NK-92 (cell line): ENCODE data around the gene TSPAN5.

Experiments used
- DNase-seq: peaks from one replicate; lab custom pipeline; 2025; ENCODE audit not compliant: unreplicated experiment; lab: John Stamatoyannopoulos, UW

TSPAN5 gene

GRCh38 chr4:98522062-98522461, 136.3 kb downstream of the TSPAN5 start:
- no peak for DNase-seq

GRCh38 chr4:98521486-98521885, 136.9 kb downstream of the TSPAN5 start:
- no peak for DNase-seq

- no peak for DNase-seq
These were observed 139.0 kb downstream of the TSPAN5 start for GRCh38 chr4:98519268-98519977.

GRCh38 chr4:98518559-98519267, 139.7 kb downstream of the TSPAN5 start:
- no peak for DNase-seq

- no peak for DNase-seq
These were observed 141.0 kb downstream of the TSPAN5 start for GRCh38 chr4:98517218-98518021.

GRCh38 chr4:98516441-98517217, 141.8 kb downstream of the TSPAN5 start:
- DNase-seq: no peak

- DNase-seq: no peak
These were observed 142.4 kb downstream of the TSPAN5 start for GRCh38 chr4:98516042-98516440.

GRCh38 chr4:98515470-98515809, 143.0 kb downstream of the TSPAN5 start:
- DNase-seq: no peak

GRCh38 chr4:98514741-98515469, 143.5 kb downstream of the TSPAN5 start:
- DNase-seq: no peak

GRCh38 chr4:98512918-98513317, 145.5 kb downstream of the TSPAN5 start:
- DNase-seq: no peak

GRCh38 chr4:98510757-98511517, 147.5 kb downstream of the TSPAN5 start:
- no peak for DNase-seq

GRCh38 chr4:98510340-98510739, 148.1 kb downstream of the TSPAN5 start:
- DNase-seq: no peak

GRCh38 chr4:98509721-98510120, 148.7 kb downstream of the TSPAN5 start:
- no peak for DNase-seq

- no peak for DNase-seq
These were observed 149.4 kb downstream of the TSPAN5 start for GRCh38 chr4:98508829-98509598.

- no peak for DNase-seq
These were observed 150.2 kb downstream of the TSPAN5 start for GRCh38 chr4:98508248-98508647.

GRCh38 chr4:98507299-98507698, 151.1 kb downstream of the TSPAN5 start:
- no peak for DNase-seq

- no peak for DNase-seq
These were observed 151.8 kb downstream of the TSPAN5 start for GRCh38 chr4:98506462-98507132.

GRCh38 chr4:98505992-98506391, 152.4 kb downstream of the TSPAN5 start:
- no peak for DNase-seq
